ENCODE data around the gene BMP5. TPM values are rescaled to one million over a fixed set of nuclear protein-coding genes. Genes with fewer than 3 reads are reported as not detected.

The BMP5 gene
- total RNA-seq, 1 experiment from 2014 or later: not detected

GRCh38 chr6:55773620-55774216 lies 101.7 kb downstream of the BMP5 start:
- no peaks in the 10 kb centered on the region for H3K4me1 Mint-ChIP-seq (ENCODE audit: low read depth, unreplicated experiment)
- no peak overlapping the region for H3K4me3 Mint-ChIP-seq (ENCODE audit: low read depth, unreplicated experiment)
- BruUV-seq (replicated peaks): no TSS peak
- no peak overlapping the region for H3K27ac Mint-ChIP-seq (ENCODE audit: unreplicated experiment)
- no peaks in the 10 kb centered on the region for H3K36me3 Mint-ChIP-seq (ENCODE audit: insufficient read depth, unreplicated experiment)
- TF ChIP-seq CTCF (IDR thresholded peaks at IDR 0.05; ENCODE audit: unreplicated experiment): no peak
- no peak for DNase-seq
- CTCF ChIA-PET: no interaction called here
- intact Hi-C loops (cut with micrococcal nuclease; ENCODE audit: unreplicated experiment): loop anchor here (2.0 kb wide), 1 partner anchor 45 kb away; no protein-coding TSS in a partner anchor
- peaks cover 12% of the 10 kb centered on the region for H3K27me3 Mint-ChIP-seq (ENCODE audit: unreplicated experiment)
- H3K9me3 Mint-ChIP-seq (ENCODE audit: low read depth, unreplicated experiment): peaks cover 2% of the 10 kb centered on the region

DNA sequence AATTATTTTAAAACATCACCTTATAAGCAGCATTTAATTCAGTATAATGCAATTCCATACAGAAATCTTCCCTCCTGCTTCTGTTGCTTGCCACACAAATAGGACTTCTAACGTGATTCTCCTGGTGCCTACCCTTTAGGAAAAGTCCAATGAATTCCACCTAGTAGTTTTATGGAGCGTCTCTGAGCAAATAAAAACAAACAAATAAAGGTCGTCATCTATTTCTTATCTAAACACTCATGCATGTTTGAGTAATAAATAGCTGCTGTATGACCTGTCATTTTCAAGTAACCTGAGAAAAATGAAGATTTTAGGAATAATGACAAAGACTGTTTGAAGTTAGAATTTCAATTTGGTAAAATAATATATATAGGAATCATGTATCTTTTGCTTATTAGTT lies 102.7 kb downstream of the BMP5 start:
- H3K4me3 Mint-ChIP-seq (ENCODE audit: low read depth, unreplicated experiment): no peak overlapping the region
- no peak for DNase-seq

DNA sequence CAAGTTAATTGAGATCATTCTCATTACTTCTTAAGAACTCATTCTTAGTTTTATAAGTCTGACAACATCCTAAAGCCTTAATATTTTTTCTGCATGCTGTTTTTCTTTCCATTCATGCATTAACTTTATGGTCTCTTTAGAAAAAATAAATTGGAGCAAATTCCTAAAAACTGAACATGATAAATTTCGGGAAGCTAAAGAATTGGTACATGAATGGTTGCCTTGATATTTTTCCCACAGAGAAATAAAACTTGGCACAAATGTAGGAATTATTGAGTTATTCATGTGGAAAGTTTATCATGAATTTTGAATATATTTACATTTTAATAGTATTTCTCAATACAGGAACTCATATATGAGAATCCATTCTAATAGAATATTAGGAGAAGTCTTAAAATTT lies 115.9 kb downstream of the BMP5 start:
- Mint-ChIP-seq H3K4me1 (ENCODE audit: low read depth, unreplicated experiment) (peaks cover 18% of the 10 kb centered on the region), H3K36me3 (ENCODE audit: insufficient read depth, unreplicated experiment) (no peaks in the 10 kb centered on the region), H3K27ac (ENCODE audit: unreplicated experiment) (no peak overlapping the region), H3K27me3 (ENCODE audit: unreplicated experiment) (no peaks in the 10 kb centered on the region), H3K9me3 (ENCODE audit: low read depth, unreplicated experiment) (peaks cover 2% of the 10 kb centered on the region), H3K4me3 (ENCODE audit: low read depth, unreplicated experiment) (no peak overlapping the region)
- intact Hi-C loops (cut with micrococcal nuclease; ENCODE audit: unreplicated experiment): no loop called here
- no peak for TF ChIP-seq CTCF (IDR thresholded peaks at IDR 0.05; ENCODE audit: unreplicated experiment)
- CTCF ChIA-PET: no interaction called here
- no peak for DNase-seq
- BruUV-seq (replicated peaks): no TSS peak

More for the DNA sequence above, 102.7 kb downstream of the BMP5 start:
- Mint-ChIP-seq H3K9me3 (ENCODE audit: low read depth, unreplicated experiment) (no peaks in the 10 kb centered on the region), H3K4me1 (ENCODE audit: low read depth, unreplicated experiment) (no peaks in the 10 kb centered on the region), H3K36me3 (ENCODE audit: insufficient read depth, unreplicated experiment) (no peaks in the 10 kb centered on the region), H3K27me3 (ENCODE audit: unreplicated experiment) (peaks cover 3% of the 10 kb centered on the region), H3K27ac (ENCODE audit: unreplicated experiment) (no peak overlapping the region)
- no TSS peak for BruUV-seq (replicated peaks)
- TF ChIP-seq CTCF (IDR thresholded peaks at IDR 0.05; ENCODE audit: unreplicated experiment): no peak
- CTCF ChIA-PET: no interaction called here
- intact Hi-C loops (cut with micrococcal nuclease; ENCODE audit: unreplicated experiment): no loop called here

GRCh38 chr6:55758156-55758937 lies 117.0 kb downstream of the BMP5 start:
- Mint-ChIP-seq H3K4me3 (ENCODE audit: low read depth, unreplicated experiment) (no peak overlapping the region), H3K9me3 (ENCODE audit: low read depth, unreplicated experiment) (peaks cover 2% of the 10 kb centered on the region), H3K4me1 (ENCODE audit: low read depth, unreplicated experiment) (peaks cover 18% of the 10 kb centered on the region), H3K36me3 (ENCODE audit: insufficient read depth, unreplicated experiment) (no peaks in the 10 kb centered on the region), H3K27me3 (ENCODE audit: unreplicated experiment) (no peaks in the 10 kb centered on the region), H3K27ac (ENCODE audit: unreplicated experiment) (peak overlapping the region; percentile 47)
- peak; percentile 46 for DNase-seq
- TF ChIP-seq CTCF (IDR thresholded peaks at IDR 0.05; ENCODE audit: unreplicated experiment): no peak
- intact Hi-C loops (cut with micrococcal nuclease; ENCODE audit: unreplicated experiment): no loop called here
- CTCF ChIA-PET: interaction anchor here (0.6 to 1.2 kb wide), 4 partner anchors 9 to 352 kb away, joined by 3 to 5 read pairs (median 3); no protein-coding TSS in a partner anchor
- no TSS peak for BruUV-seq (replicated peaks)

All from Calu3 (cell line).